Measurements from ENCODE around the gene TMEM233.

The TMEM233 gene

GRCh38 chr12:119683413-119683812 lies 89.8 kb downstream of the TMEM233 start:
- DNase-seq: no peak

GRCh38 chr12:119683816-119684215 lies 90.2 kb downstream of the TMEM233 start:
- no peak for DNase-seq

GRCh38 chr12:119684711-119685369 lies 91.3 kb downstream of the TMEM233 start:
- no peak for DNase-seq

GRCh38 chr12:119685375-119685774 lies 91.8 kb downstream of the TMEM233 start:
- no peak for DNase-seq

- no peak for DNase-seq
These were observed 92.8 kb downstream of the TMEM233 start for GRCh38 chr12:119686355-119686754.

- DNase-seq: no peak
These were observed 93.2 kb downstream of the TMEM233 start for GRCh38 chr12:119686776-119687175.

- DNase-seq: no peak
These were observed 93.8 kb downstream of the TMEM233 start for GRCh38 chr12:119687406-119687805.

- DNase-seq: no peak
These were observed 94.3 kb downstream of the TMEM233 start for GRCh38 chr12:119687879-119688278.

- DNase-seq: no peak
These were observed 96.4 kb downstream of the TMEM233 start for GRCh38 chr12:119689935-119690500.

GRCh38 chr12:119691202-119691810 lies 97.7 kb downstream of the TMEM233 start:
- no peak for DNase-seq

- no peak for DNase-seq
These were observed 98.8 kb downstream of the TMEM233 start for GRCh38 chr12:119692410-119692809.

All from activated naive CD4-positive, alpha-beta T cell (primary cell).